ENCODE results near the gene UBQLNL.

DNA sequence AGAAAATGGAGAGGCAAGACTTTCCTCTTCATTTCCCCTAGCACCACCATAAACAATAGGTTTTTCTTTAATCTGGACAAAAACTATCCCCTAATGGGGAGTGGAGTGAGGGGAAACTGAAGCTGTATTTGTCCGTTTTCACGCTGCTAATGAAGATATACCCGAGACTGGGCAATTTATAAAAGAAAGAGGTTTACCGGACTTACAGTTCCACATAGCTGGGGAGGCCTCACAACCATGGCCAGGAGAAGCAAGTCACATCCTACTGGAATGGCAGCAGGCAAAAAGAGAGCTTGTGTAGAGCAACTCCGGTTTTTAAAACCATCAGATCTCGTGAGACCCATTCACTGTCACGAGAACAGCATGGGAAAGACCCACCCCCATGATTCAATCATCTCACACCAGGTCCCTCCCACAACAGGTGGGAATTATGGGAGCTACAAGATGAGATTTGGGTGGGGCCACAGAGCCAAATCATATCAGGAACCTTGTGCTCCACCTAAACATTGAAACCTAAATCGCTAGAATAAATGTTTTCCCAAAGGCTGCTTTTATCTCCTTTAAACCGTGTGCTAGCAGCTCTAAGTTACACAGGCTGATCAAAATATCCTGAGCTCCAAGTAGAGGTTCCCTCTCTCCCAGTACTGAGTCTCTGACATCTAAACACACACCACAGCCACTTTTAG, 11.0 kb downstream of the UBQLNL start:
- no peak for TF ChIP-seq CTCF (IDR thresholded peaks at IDR 0.05)
- TF ChIP-seq POLR2A (IDR thresholded peaks at IDR 0.05), result no peak
- no peak for TF ChIP-seq POLR2AphosphoS5 (IDR thresholded peaks at IDR 0.05)
